ENCODE results near the gene SPATA25.
"Not testable (repeated sequence)": the region's sequence is repeated elsewhere in the genome, so short reads cannot be mapped to it uniquely, and the experiment has no call there.

Gene SPATA25

GRCh38 chr20:45907219-45907948, 20.0 kb upstream of the SPATA25 start:
- no peak for DNase-seq (ENCODE audit: low read depth, low spot score)
- TF ChIP-seq CTCF (IDR thresholded peaks at IDR 0.05; ENCODE audit: low read depth, low read length), result no peak
- H3K4me3 ChIP-seq (ENCODE audit: low read depth, low read length), result no peak overlapping the region
- in situ Hi-C loops (cut with HindIII; ENCODE audit: low sequenced_read_pairs), result no loop called here

GRCh38 chr20:45905505-45906079, 18.2 kb upstream of the SPATA25 start:
- in situ Hi-C loops (cut with HindIII; ENCODE audit: low sequenced_read_pairs), result no loop called here
- no peak for TF ChIP-seq CTCF (IDR thresholded peaks at IDR 0.05; ENCODE audit: low read depth, low read length)
- H3K4me3 ChIP-seq (ENCODE audit: low read depth, low read length), result no peak overlapping the region
- DNase-seq (ENCODE audit: low read depth, low spot score), result peak; percentile 67

- no peak for DNase-seq (ENCODE audit: low read depth, low spot score)
- no peak for TF ChIP-seq CTCF (IDR thresholded peaks at IDR 0.05; ENCODE audit: low read depth, low read length)
- no peak overlapping the region for H3K4me3 ChIP-seq (ENCODE audit: low read depth, low read length)
- in situ Hi-C loops (cut with HindIII; ENCODE audit: low sequenced_read_pairs), result no loop called here
Measured at GRCh38 chr20:45904583-45905504, 17.4 kb upstream of the SPATA25 start.

GRCh38 chr20:45902199-45902701, 14.8 kb upstream of the SPATA25 start:
- no peak for DNase-seq (ENCODE audit: low read depth, low spot score)
- TF ChIP-seq CTCF (IDR thresholded peaks at IDR 0.05; ENCODE audit: low read depth, low read length), result no peak
- no peak overlapping the region for H3K4me3 ChIP-seq (ENCODE audit: low read depth, low read length)
- in situ Hi-C loops (cut with HindIII; ENCODE audit: low sequenced_read_pairs), result no loop called here

GRCh38 chr20:45901332-45901731, 13.9 kb upstream of the SPATA25 start:
- H3K4me3 ChIP-seq (ENCODE audit: low read depth, low read length); DNase-seq (ENCODE audit: low read depth, low spot score); in situ Hi-C loops (cut with HindIII; ENCODE audit: low sequenced_read_pairs): not testable (repeated sequence)

- no peak for TF ChIP-seq CTCF (IDR thresholded peaks at IDR 0.05; ENCODE audit: low read depth, low read length)
- DNase-seq (ENCODE audit: low read depth, low spot score), result no peak
- no peak overlapping the region for H3K4me3 ChIP-seq (ENCODE audit: low read depth, low read length)
- in situ Hi-C loops (cut with HindIII; ENCODE audit: low sequenced_read_pairs), result no loop called here
Measured at GRCh38 chr20:45899046-45899835, 11.8 kb upstream of the SPATA25 start.

All from astrocyte of the spinal cord (primary cell).